ENCODE data around the gene AHNAK2.
"Not testable (repeated sequence)": the region's sequence is repeated elsewhere in the genome, so short reads cannot be mapped to it uniquely, and the experiment has no call there.

AHNAK2 gene

DNA sequence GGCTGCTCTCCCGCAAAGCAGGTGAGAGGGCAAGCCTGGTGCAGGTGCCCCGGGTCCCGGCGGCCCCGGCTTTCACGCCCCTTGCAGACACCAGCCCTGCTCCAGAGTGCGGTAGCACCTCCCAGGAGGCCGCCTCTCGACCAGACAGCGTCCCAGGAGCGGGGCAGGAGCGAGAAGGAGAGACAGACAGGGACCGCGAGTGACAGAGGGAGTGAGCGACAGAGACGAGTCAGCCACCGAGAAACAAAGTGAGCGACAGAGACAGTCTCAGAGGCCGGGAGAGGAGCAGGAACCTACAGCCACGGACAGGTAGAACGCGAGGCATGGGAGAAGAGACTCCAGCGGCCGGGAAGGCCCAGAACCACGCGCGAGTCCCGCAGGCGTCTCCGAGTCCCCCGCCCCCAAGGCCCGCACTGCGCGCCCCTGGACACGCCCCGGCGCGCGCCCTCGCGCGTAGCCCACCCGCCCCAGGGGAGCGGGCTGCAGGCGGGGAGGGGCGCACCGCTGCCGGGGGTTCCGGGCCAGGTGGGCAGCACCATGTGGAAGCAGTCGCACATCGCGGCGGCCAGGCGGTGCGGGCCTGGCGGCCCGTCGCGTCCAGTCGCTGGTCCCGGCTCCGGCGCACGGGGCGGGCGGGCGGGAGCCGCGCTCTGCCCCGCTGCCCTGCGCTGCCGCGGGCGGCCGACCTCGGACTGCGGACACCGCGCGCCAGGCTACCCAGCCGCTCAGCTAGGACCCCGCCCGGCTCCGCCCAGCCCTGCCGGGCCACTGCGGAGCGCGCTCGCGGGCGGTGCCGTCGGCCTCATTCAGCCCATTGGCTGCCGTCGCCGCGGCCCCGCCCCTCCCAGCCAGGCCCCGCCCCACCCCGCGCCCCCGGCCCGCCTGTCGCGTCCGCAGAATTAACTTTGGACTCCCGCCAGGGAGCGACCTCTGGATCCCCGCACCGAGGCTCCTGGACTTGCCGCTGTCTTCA, at the start of gene AHNAK2:
AHNAK2 (minus strand) TSS at position 694 of the 973 bp plus-strand sequence; CDS start at position 557, 137 bp downstream.
- DNase-seq (ENCODE audit: low read depth in 2 of 2) = peak in 1 of 2 donors; percentile 51

DNA sequence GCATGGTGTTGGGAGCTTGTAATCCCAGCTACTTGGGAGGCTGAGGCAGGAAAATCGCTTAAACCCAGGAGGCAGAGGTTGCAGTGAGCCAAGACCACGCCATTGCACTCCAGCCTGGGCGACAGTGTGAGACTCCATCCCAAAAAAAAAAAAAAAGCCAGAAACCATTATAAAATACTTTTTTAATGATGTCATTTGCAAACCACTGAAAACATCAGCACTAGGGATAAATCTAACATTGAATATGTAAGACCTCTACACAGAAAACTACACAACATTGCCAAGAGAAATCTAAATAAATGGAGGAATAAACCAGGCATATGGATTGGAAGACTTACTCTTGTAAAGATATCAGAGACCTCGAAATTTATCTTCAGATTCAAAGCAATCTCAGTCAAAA, 49.5 kb upstream of the AHNAK2 start:
- DNase-seq (ENCODE audit: low read depth in 2 of 2) = not testable (repeated sequence)

DNA sequence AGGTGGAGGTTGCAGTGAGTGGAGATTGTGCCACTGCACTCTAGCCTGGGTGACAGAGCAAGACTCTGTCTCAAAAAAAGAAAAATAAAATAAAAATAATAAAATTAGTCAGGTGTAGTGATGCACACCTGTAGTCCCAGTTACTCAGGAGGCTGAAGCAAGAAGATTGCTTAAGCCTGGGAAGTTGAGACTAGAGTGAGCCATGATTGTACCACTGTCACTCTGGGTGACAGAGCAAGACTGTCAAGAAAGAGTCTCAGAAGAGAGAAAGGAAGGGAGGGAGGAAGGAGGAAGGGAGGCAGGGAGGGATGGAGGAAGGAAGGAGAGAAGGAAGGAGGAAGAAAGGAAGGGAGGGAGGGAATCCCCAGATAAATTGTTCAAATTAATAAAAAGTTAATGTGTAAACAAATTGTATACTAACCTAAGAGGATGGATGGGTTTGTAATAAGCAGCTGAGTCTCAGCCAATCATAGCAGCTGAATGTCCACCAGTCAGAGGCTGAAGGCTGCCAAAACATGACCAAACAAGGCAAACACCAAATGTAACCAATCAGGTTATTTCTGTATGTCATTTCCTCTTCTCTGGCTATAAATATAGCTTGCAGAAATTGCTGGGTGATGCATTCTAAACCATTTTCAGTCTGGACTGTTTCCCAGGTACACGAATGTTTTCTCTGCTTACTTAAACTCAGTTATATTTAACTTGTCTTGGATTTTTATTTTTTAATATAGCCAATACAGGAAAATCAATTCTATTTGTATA, 48.8 kb upstream of the AHNAK2 start:
- no peak for DNase-seq (ENCODE audit: low read depth in 2 of 2)

DNA sequence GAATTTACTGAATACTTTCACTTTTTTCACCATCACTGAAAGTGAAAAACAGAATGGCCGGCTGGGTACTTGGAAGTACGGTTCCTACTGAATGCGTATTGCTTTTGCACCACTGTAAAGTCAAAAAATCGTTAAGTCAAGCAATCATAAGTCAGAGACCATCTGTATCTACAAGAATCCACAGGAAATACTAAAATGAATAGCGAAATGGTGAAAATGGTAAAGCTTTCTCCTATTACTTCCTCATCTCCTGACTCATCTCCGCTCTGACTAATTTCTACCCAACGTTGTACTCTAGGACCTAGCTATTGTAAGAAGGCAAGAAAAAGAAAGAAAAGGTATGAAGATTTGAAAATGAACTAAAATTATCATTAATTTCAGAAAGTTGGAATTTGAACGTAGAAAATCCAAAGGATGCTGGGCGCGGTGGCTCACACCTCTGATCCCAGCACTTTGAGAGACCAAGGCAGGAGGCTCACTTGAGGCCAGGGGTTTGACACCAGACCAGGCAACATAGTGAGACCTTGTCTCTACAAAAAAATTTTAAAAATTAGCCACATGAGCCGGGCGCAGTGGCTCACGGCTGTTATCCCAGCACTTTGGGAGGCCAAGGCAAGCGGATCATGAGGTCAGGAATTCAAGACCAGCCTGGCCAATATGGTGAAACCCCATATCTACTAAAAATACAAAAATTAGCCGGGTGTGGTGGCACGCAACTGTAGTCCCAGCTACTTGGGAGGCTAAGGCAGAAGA, 48.0 kb upstream of the AHNAK2 start:
- no peak for DNase-seq (ENCODE audit: low read depth in 2 of 2)

DNA sequence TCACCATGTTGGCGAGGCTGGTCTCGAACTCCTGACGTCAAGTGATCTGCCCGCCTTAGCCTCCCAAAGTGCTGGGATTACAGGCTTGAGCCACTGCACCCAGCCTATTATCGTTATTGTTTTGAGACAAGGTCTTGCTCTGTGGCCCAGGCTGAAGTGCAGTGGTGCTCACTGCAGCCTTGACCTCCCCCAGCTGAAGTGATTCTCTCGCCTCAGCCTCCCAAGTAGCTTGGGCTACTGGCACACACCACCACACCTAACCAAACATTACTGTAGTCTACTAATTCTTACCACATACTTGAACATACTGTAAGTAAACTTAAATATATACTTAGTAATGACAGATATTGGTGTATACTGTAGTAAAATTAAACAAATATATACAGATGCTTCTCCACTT, 47.3 kb upstream of the AHNAK2 start:
- no peak for DNase-seq (ENCODE audit: low read depth in 2 of 2)

DNA sequence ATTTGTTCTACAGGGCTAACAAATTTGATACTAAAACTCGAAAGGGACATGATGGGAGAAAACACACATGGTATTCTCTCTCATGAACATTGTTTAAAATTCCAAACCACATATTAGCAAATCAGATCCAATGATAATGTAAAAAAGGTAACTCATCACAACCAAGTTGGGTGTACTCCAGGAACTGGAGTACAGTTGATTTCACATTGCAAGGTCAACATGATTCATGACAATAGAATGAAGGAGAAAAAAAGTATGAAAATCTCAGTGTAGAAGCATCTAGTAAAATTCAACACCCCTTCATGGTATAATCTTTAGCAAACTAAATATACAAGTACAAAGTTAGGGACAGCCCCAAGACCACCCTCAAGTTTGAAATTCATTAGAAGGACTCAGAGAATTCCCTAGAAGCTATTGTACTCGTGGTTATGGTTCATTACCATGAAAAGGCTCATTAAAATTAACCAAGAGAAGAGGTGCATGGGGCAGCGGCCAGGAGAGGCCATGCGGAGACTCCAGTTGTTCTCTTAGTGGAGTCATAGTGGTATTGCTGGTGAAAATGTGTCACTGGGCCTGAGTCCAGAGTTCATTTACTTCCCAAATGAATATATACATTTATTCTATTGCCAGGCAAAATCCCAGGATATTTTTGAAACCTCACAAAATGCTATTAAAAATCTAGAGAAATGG, 45.8 kb upstream of the AHNAK2 start:
- no peak for DNase-seq (ENCODE audit: low read depth in 2 of 2)

- DNase-seq (ENCODE audit: low read depth in 2 of 2) = no peak
Observed at GRCh38 chr14:105023144-105023543, 45.0 kb upstream of the AHNAK2 start.

- DNase-seq (ENCODE audit: low read depth in 2 of 2) = no peak
Observed at GRCh38 chr14:105022276-105022670, 44.1 kb upstream of the AHNAK2 start.

GRCh38 chr14:105021656-105022275, 43.6 kb upstream of the AHNAK2 start:
- peak in 1 of 2 donors; percentile 17 for DNase-seq (ENCODE audit: low read depth in 2 of 2)

- peak; percentile 95 to 97 for DNase-seq (ENCODE audit: low read depth in 2 of 2)
Observed at GRCh38 chr14:105020815-105021655, 42.9 kb upstream of the AHNAK2 start, which contains the start of gene CDCA4. CDCA4 (minus strand) TSS chr14:105021083; CDS start chr14:105011929, 9,154 bp downstream.

DNA sequence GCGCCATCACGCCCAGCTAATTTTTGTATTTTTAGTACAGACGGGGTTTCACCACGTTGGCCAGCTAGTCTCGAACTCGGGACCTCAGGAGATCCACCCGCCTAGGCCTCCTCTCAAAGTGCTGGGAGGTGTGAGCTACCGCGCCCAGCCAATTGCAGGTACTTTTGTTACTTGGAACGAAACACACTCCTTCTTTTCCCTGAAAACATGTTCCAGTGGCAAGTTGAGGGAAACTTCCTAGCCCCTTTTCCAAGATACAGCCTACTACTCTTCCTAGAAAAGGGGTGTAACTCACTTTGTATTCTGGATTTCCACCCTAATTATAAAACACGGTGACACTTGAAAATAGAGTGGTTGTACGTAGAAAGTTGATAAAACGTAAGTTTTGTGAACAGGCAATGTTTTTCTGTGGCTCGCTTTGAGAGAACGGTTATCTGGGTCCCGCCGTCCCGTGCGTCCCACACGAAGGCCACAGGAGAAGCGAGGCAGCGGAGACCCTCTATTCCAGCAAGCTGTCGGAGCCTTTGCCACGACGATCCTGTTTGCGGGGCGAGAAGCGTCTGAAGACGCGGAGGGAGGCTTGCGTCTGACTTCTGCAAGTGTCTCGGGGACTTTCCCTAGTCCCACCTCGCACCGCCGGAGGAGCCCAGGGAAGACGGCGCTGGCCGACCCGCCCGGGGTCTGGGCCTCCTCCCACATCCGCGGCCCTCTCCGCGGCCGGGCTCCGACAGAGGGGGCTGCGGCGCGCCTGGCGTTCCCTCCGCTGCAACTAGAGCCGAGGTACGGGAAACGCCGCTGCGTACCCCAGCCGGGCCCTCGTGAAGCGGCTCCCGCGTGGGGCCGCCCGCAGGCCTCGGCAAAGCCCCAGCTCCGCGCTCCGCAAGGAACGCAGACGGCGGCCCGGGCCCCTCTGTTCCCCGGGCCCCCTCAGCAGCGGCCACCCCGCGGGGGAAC, 42.0 kb upstream of the AHNAK2 start:
- DNase-seq (ENCODE audit: low read depth in 2 of 2) = peak; percentile 38 to 43

DNA sequence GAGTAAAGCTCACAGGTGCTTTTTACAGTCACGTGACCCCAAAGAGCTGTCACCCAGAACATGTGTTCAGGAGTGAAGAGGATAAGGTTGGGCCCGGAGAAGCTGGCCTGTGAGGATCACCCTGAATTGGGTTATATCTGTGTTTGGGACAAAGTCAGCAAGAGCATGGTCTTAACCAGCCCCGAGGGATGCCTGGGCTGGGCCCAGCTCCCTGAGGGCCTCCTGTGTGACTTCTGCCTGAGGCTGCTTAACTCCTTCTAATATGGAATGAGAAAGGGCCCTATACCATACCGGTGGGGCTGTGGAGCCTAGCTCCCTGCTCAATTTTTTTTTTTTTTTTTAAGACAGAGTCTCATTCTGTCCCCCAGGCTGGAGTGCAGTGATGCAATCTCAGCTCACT, 40.2 kb upstream of the AHNAK2 start:
- no peak for DNase-seq (ENCODE audit: low read depth in 2 of 2)

- no peak for DNase-seq (ENCODE audit: low read depth in 2 of 2)
Observed at GRCh38 chr14:105015905-105016304, 37.7 kb upstream of the AHNAK2 start.

DNA sequence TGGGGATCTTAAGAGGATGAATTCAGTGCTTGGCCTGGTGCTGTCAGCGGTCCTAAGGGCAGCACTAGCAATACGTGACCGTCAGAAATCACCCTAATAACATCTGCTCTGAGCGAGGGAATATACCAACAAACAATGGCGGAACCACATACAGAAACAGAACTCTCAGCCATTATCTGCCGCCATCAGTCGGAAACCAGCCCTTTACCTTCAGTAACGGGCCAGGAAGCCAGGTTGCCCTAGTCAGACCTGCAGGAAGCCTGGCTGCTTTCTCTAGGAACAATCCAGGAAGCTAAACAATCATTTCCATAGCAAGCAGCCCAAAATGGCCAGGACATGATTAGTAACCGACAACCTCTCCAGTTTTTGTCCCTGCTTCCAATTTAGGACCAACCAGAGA, 37.1 kb upstream of the AHNAK2 start:
- no peak for DNase-seq (ENCODE audit: low read depth in 2 of 2)

DNA sequence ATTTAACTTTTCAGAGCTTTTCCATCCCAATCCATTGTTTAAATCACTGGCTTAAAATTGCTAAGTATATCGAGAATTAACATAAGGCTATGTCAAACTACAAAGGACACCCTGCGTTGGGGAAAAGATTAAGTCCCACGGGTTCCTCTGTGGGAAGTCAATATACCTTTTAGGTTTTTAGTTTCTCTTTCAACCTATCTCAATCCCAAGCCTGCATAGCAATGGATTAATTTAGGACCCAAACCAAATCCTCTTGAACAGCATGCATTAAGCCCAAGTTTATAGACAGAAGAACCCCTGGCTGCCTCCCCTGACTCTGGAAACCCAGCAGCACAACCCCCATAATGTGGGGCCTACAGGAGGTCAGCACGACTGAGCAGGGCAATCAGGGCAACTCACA, 36.5 kb upstream of the AHNAK2 start:
- no peak for DNase-seq (ENCODE audit: low read depth in 2 of 2)

DNA sequence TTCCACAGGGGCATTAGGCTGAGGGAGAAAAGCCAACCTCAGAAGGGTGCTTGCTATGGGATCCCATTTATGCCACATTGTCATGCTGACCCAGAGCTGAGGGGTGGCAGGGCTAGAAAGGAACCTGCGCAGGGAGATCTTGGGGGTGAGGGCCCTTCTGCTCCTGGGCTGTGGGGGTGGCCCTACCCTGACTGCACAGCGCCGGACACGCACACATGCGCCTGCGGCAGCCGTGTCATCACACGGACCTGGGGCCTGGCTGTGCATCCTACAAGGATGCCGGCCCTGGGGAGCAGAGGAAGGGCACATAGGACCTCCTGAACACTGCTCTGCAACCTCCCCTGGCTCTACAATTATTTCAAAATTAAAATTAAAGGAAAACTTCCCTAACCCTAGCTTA, 35.9 kb upstream of the AHNAK2 start:
- no peak for DNase-seq (ENCODE audit: low read depth in 2 of 2)

DNA sequence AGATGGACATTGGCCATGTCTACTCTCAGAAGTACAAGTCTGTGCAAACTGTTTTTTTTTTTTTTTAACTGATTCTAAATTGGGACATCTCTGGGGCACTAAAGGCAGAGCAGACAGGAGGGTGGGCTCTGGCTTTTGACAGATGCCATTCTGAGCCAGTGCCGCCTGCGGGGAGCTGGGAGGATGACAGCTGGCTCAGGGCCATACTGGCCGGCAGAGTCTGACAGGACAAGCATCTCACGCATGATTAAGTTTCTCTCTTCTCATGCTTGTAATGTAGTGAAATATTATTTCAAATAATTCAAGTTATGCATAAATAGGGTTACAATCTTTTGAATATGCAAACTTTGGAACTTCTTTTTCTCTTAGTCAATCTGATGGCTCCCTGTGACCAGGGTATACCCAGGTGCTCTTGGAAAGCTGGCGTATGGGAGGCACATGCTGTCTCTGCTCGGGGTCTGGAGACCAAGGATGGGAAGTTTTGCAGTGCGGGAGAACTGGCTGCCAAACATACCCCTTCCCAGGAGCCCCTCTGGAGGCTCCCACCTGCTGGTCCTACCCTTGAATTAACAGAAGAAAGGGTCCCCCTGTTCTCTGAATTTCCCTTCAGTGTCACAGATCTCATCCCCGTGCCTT, 35.1 kb upstream of the AHNAK2 start:
- DNase-seq (ENCODE audit: low read depth in 2 of 2) = no peak
